Measurements from ENCODE around the gene TEKTIP1. TPM values are rescaled to one million over a fixed set of nuclear protein-coding genes. Genes with fewer than 3 reads are reported as not detected.

TEKTIP1 gene
- total and polyA plus RNA-seq, 7 donors, result 1.4 to 1.5 TPM; not detected in 5

GRCh38 chr19:3524078-3524842 is 14.7 kb upstream of the TEKTIP1 start:
- H3K27me3 ChIP-seq, result no peaks in the 10 kb centered on the region
- no peak overlapping the region for H3K4me3 ChIP-seq
- no peaks in the 10 kb centered on the region for H3K9me3 ChIP-seq
- intact Hi-C loops (cut with DNase I), result no loop called here
- 95% methylated on average over 33 of the region's 33 CpGs for WGBS, 2 donors
- TF ChIP-seq EP300 (IDR thresholded peaks at IDR 0.05) (no peak), POLR2A (IDR thresholded peaks at IDR 0.05) (no peak), CTCF (IDR thresholded peaks at IDR 0.05) (no peak), POLR2AphosphoS5 (IDR thresholded peaks at IDR 0.05) (no peak)
- H3K4me1 ChIP-seq, result no peaks in the 10 kb centered on the region
- H3K27ac ChIP-seq, result no peak overlapping the region
- H3K36me3 ChIP-seq, result peaks cover 17 to 63% (median 36%) of the 10 kb centered on the region in 4 donors
- DNase-seq, result no peak

- Histone ChIP-seq H3K27me3 (no peaks in the 10 kb centered on the region), H3K4me1 (no peaks in the 10 kb centered on the region), H3K9me3 (no peaks in the 10 kb centered on the region), H3K4me3 (no peak overlapping the region), H3K36me3 (peaks cover 17 to 59% (median 36%) of the 10 kb centered on the region in 4 donors), H3K27ac (no peak overlapping the region)
- 95 to 96% methylated on average over 20 of the region's 20 CpGs for WGBS, 2 donors
- intact Hi-C loops (cut with DNase I), result no loop called here
- TF ChIP-seq CTCF (IDR thresholded peaks at IDR 0.05) (no peak), POLR2A (IDR thresholded peaks at IDR 0.05) (no peak), EP300 (IDR thresholded peaks at IDR 0.05) (no peak), POLR2AphosphoS5 (IDR thresholded peaks at IDR 0.05) (no peak)
- no peak for DNase-seq
These were observed 14.0 kb upstream of the TEKTIP1 start for GRCh38 chr19:3524904-3525451.

GRCh38 chr19:3526507-3527237 is 12.3 kb upstream of the TEKTIP1 start:
- intact Hi-C loops (cut with DNase I), result no loop called here
- WGBS, 2 donors, result 94 to 97% methylated on average over 28 of the region's 28 CpGs
- DNase-seq, result no peak
- Histone ChIP-seq H3K27me3 (no peaks in the 10 kb centered on the region), H3K9me3 (no peaks in the 10 kb centered on the region), H3K36me3 (peaks cover 28 to 69% (median 44%) of the 10 kb centered on the region in 4 donors), H3K4me3 (no peak overlapping the region), H3K27ac (no peak overlapping the region), H3K4me1 (no peaks in the 10 kb centered on the region)
- TF ChIP-seq CTCF (IDR thresholded peaks at IDR 0.05), result no peak
- TF ChIP-seq POLR2AphosphoS5 (IDR thresholded peaks at IDR 0.05), result no peak
- TF ChIP-seq POLR2A (IDR thresholded peaks at IDR 0.05), result no peak
- TF ChIP-seq EP300 (IDR thresholded peaks at IDR 0.05), result no peak

- H3K36me3 ChIP-seq, result peaks cover 35 to 76% (median 51%) of the 10 kb centered on the region in 4 donors
- WGBS, 2 donors, result 96 to 97% methylated on average over 21 of the region's 21 CpGs
- H3K4me1 ChIP-seq, result no peaks in the 10 kb centered on the region
These were observed 11.6 kb upstream of the TEKTIP1 start for GRCh38 chr19:3527238-3527910.

More at GRCh38 chr19:3527238-3527910, 11.6 kb upstream of the TEKTIP1 start:
- intact Hi-C loops (cut with DNase I), result no loop called here
- no peak for DNase-seq
- Histone ChIP-seq H3K27ac (no peak overlapping the region), H3K27me3 (no peaks in the 10 kb centered on the region), H3K4me3 (no peak overlapping the region), H3K9me3 (no peaks in the 10 kb centered on the region)
- TF ChIP-seq EP300 (IDR thresholded peaks at IDR 0.05), result no peak
- TF ChIP-seq CTCF (IDR thresholded peaks at IDR 0.05), result no peak
- TF ChIP-seq POLR2AphosphoS5 (IDR thresholded peaks at IDR 0.05), result no peak
- no peak for TF ChIP-seq POLR2A (IDR thresholded peaks at IDR 0.05)
